H1 (cell line): ENCODE measurements around the gene OSBPL6. TPM values are rescaled to one million over a fixed set of nuclear protein-coding genes. Genes with fewer than 3 reads are reported as not detected.

ENCODE experiments used
- CTCF ChIA-PET: fragments of 300-600 bp; sonication (Branson Sonifier 250); formaldehyde crosslinking; loops from one replicate; lab custom pipeline; 2021; ENCODE audit not compliant: partially characterized antibody; lab: Charles Lee
- POLR2A ChIA-PET: fragments of 300-600 bp; sonication (Branson Sonifier 250); formaldehyde crosslinking; loops from one replicate; lab custom pipeline; 2021; ENCODE audit warnings: inconsistent platforms; ENCODE audit not compliant: partially characterized antibody; lab: Charles Lee
- DNase-seq, 2 experiments: peaks; one replicate each; pipeline versions ENCODE4 v3.0.0 to v3.0.0-alpha.2; 2010 to 2022; ENCODE audit warnings: low spot score in 2 of 2, low read depth in 1 of 2, mixed read lengths in 1 of 2
- FAIRE-seq: peaks from 2 replicates; lab custom pipeline; 2011; peaks lifted over from hg19 to GRCh38; lab: Jason Lieb, UNC
- H2AFZ ChIP-seq: 2 replicates; pipeline ENCODE4 v1.8.1; 2012; ENCODE audit warnings: low read length, inconsistent platforms
- H2AK5ac ChIP-seq: 2 replicates; pipeline ENCODE4 v1.6.1; 2013; ENCODE audit warnings: low read depth, low read length
- H2BK120ac ChIP-seq: replicated peaks from 2 replicates; pipeline ENCODE3; 2013; ENCODE audit warnings: low read depth, low read length, inconsistent platforms
- H2BK12ac ChIP-seq: 2 replicates; pipeline ENCODE4 v1.6.1; 2013; ENCODE audit warnings: low read depth, low read length
- H2BK15ac ChIP-seq: 2 replicates; pipeline ENCODE4 v1.6.1; 2013; ENCODE audit warnings: low read length
- H2BK20ac ChIP-seq: 2 replicates; pipeline ENCODE4 v1.6.1; 2013; ENCODE audit warnings: low read length
- H2BK5ac ChIP-seq: 2 replicates; pipeline ENCODE4 v1.6.1; 2013; ENCODE audit warnings: low read depth, low read length
- H3K14ac ChIP-seq: 2 replicates; pipeline ENCODE4 v1.6.1; 2013; ENCODE audit warnings: inconsistent platforms; ENCODE audit not compliant: insufficient read length
- H3K18ac ChIP-seq: 2 replicates; pipeline ENCODE4 v1.6.1; 2013; ENCODE audit warnings: low read length; ENCODE audit errors: extremely low read depth
- H3K23ac ChIP-seq: 2 replicates; pipeline ENCODE4 v1.6.1; 2013; ENCODE audit warnings: inconsistent platforms; ENCODE audit not compliant: insufficient read length
- H3K23me2 ChIP-seq: 2 replicates; pipeline ENCODE4 v1.6.1; 2013; ENCODE audit warnings: low read depth, low read length
- H3K27ac ChIP-seq: 2 replicates; pipeline ENCODE4 v1.6.1; 2011; ENCODE audit warnings: low read depth, low read length, inconsistent platforms
- H3K27me3 ChIP-seq, 4 experiments: replicated peaks in 1 of 4; 1 replicate in 1 of 4; 2 replicates in 3 of 4; pipeline versions ENCODE4 v1.6.1 to v1.8.1; 2011 to 2013; ENCODE audit warnings: low read length in 3 of 4, mild to moderate bottlenecking in 3 of 4, inconsistent platforms in 2 of 4, mixed read lengths in 2 of 4, moderate library complexity in 1 of 4; ENCODE audit not compliant: control insufficient read depth in 3 of 4, insufficient read depth in 3 of 4; ENCODE audit errors: extremely low read depth in 1 of 4
- H3K36me3 ChIP-seq, 4 experiments: 2 replicates each; pipeline versions ENCODE4 v1.6.1 to v1.8.1; 2011 to 2013; ENCODE audit warnings: mild to moderate bottlenecking in 4 of 4, low read length in 3 of 4, moderate library complexity in 2 of 4, control low read depth in 1 of 4, inconsistent platforms in 1 of 4; ENCODE audit not compliant: insufficient read depth in 4 of 4, control insufficient read depth in 2 of 4
- H3K4ac ChIP-seq: replicated peaks from 2 replicates; pipeline ENCODE3; 2013; ENCODE audit warnings: low read length, low read depth, mixed read lengths, inconsistent platforms; ENCODE audit not compliant: insufficient read length
- H3K4me1 ChIP-seq, 4 experiments: replicated peaks in 1 of 4; 1 replicate in 1 of 4; 2 replicates in 3 of 4; pipeline versions ENCODE4 v1.6.1 to v1.8.1; 2011 to 2013; ENCODE audit warnings: low read length in 3 of 4, inconsistent platforms in 2 of 4, mixed read lengths in 1 of 4; ENCODE audit not compliant: insufficient read depth in 4 of 4, control insufficient read depth in 3 of 4
- H3K4me2 ChIP-seq, 2 experiments: 2 replicates each; pipeline versions ENCODE4 v1.6.1 to v1.8.1; 2011 to 2013; ENCODE audit warnings: low read depth in 2 of 2, low read length in 2 of 2, control low read depth in 1 of 2, inconsistent platforms in 1 of 2, mild to moderate bottlenecking in 1 of 2; ENCODE audit not compliant: insufficient read depth in 1 of 2
- H3K4me3 ChIP-seq, 4 experiments: fragments of 200-600, 300-600 bp in 1 of 4; sonication (generic), shearing (Covaris generic), sonication (Bioruptor Twin) in 1 of 4; 2 replicates each; pipeline versions ENCODE4 v1.5.1 to v1.8.1; 2011 to 2016; ENCODE audit warnings: low read length in 4 of 4, low read depth in 3 of 4, control low read depth in 2 of 4, inconsistent platforms in 2 of 4, mild to moderate bottlenecking in 2 of 4, mixed read lengths in 1 of 4, moderate library complexity in 1 of 4; ENCODE audit not compliant: insufficient read depth in 2 of 4; ENCODE audit errors: extremely low read depth in 1 of 4
- H3K56ac ChIP-seq: replicated peaks from 2 replicates; pipeline ENCODE3; 2013; ENCODE audit warnings: low read depth, mild to moderate bottlenecking, mixed read lengths, low read length, inconsistent platforms; ENCODE audit not compliant: insufficient read length
- H3K79me1 ChIP-seq: 2 replicates; pipeline ENCODE4 v1.6.1; 2013; ENCODE audit warnings: low read depth, low read length, control low read depth
- H3K79me2 ChIP-seq, 2 experiments: 2 replicates each; pipeline versions ENCODE4 v1.6.1 to v1.8.1; 2012 to 2013; ENCODE audit warnings: low read length in 2 of 2, mild to moderate bottlenecking in 2 of 2, inconsistent platforms in 1 of 2; ENCODE audit not compliant: insufficient read depth in 2 of 2, control insufficient read depth in 1 of 2
- H3K9ac ChIP-seq, 4 experiments: replicated peaks in 1 of 4; 1 replicate in 1 of 4; 2 replicates in 3 of 4; pipeline versions ENCODE4 v1.6.1 to v1.8.1; 2011 to 2013; ENCODE audit warnings: low read depth in 3 of 4, low read length in 3 of 4, control low read depth in 2 of 4, mild to moderate bottlenecking in 2 of 4, moderate library complexity in 2 of 4, inconsistent platforms in 1 of 4; ENCODE audit errors: extremely low read depth in 1 of 4
- H3K9me3 ChIP-seq, 2 experiments: 2 replicates each; pipeline versions ENCODE4 v1.6.1 to v1.8.1; 2012 to 2013; ENCODE audit warnings: mild to moderate bottlenecking in 2 of 2, moderate library complexity in 2 of 2, control low read depth in 1 of 2, inconsistent platforms in 1 of 2, low read depth in 1 of 2, low read length in 1 of 2, mixed read lengths in 1 of 2; ENCODE audit not compliant: insufficient read depth in 2 of 2
- H4K20me1 ChIP-seq, 2 experiments: replicated peaks in 1 of 2; 2 replicates each; pipeline versions ENCODE3 to v1.8.1; 2011 to 2013; ENCODE audit warnings: inconsistent platforms in 2 of 2, low read length in 2 of 2, mild to moderate bottlenecking in 1 of 2; ENCODE audit not compliant: insufficient read depth in 2 of 2, control insufficient read depth in 1 of 2
- H4K5ac ChIP-seq: 2 replicates; pipeline ENCODE4 v1.6.1; 2013; ENCODE audit warnings: low read length, low read depth, mixed read lengths, inconsistent platforms; ENCODE audit not compliant: insufficient read length
- H4K8ac ChIP-seq: 2 replicates; pipeline ENCODE4 v1.8.0; 2013; ENCODE audit warnings: mild to moderate bottlenecking, moderate library complexity, low read length, inconsistent platforms; ENCODE audit not compliant: insufficient read depth; ENCODE audit errors: extremely low read depth
- H4K91ac ChIP-seq: replicated peaks from 2 replicates; pipeline ENCODE3; 2013; ENCODE audit warnings: low read length, mixed read lengths, inconsistent platforms; ENCODE audit not compliant: insufficient read length
- FOSL1 ChIP-seq: IDR thresholded peaks from 2 replicates; pipeline ENCODE4 v1.6.1; 2011; ENCODE audit warnings: mild to moderate bottlenecking, low read depth, low read length, moderate library complexity; ENCODE audit not compliant: insufficient read depth
- MAFK ChIP-seq: IDR thresholded peaks from 2 replicates; pipeline ENCODE4 v1.6.1; 2012; ENCODE audit warnings: low read depth, mild to moderate bottlenecking, improper control_type of control experiment, low read length
- SP4 ChIP-seq: IDR thresholded peaks from 2 replicates; pipeline ENCODE4 v1.6.1; 2012; ENCODE audit warnings: low read length, inconsistent platforms
- TBP ChIP-seq: IDR thresholded peaks from 2 replicates; pipeline ENCODE4 v1.6.1; 2011; ENCODE audit warnings: low read depth, low read length, improper control_type of control experiment
- WGBS, 2 experiments: shearing (Covaris generic) in 1 of 2; methylation state at CpG; one replicate each; pipeline versions ENCODE4 v1.1.6 to v1.1.7; 2013 to 2015; ENCODE audit warnings: low lambda C conversion rate in 2 of 2, mixed read lengths in 2 of 2, inconsistent platforms in 1 of 2, low coverage in 1 of 2, missing lambda C conversion rate in 1 of 2; ENCODE audit not compliant: insufficient replicate concordance in 2 of 2, insufficient coverage in 1 of 2, insufficient read length in 1 of 2; ENCODE audit errors: extremely low coverage in 1 of 2, missing lambda C conversion rate in 1 of 2; 5-methylcytosine and 5-hydroxymethylcytosine counted together
- polyA plus RNA-seq, 7 experiments: library from polyadenylated mRNA; depleted of rRNA in 3 of 7; stranded (reverse) in 5 of 7; unstranded in 2 of 7; fragments of >200 nt in 5 of 7; fragments of 200-250 nt in 2 of 7; gene quantifications; 1 replicate in 5 of 7; 2 replicates in 1 of 7; 4 replicates in 1 of 7; pipeline versions ENCODE4 v1.2.1 to v1.2.3, GENCODE V29; 2011 to 2013; ENCODE audit warnings: missing spikeins in 2 of 7, mixed read lengths in 2 of 7
- total RNA-seq: library from RNA; stranded (reverse); fragmentation: NEBNext Ultra II Directional; extraction: Animal tissue kit (Norgen Biotek cat#: 25700); gene quantifications from 2 replicates; pipeline ENCODE4 v1.2.1, GENCODE V29; 2021

Gene OSBPL6
- total and polyA plus RNA-seq, 2 of the 8 experiments (the other 6 are each of a cell fraction or from before 2014, with no cell fraction given): 1.7 to 5.6 TPM

GRCh38 chr2:178361588-178361987 lies 167.3 kb downstream of the OSBPL6 start:
- Histone ChIP-seq H2BK20ac (no peak overlapping the region), H3K4me3 (no peak overlapping the region), H3K79me1 (no peaks in the 10 kb centered on the region), H4K8ac (no peak overlapping the region), H3K18ac (no peak overlapping the region), H3K27me3 (no peaks in the 10 kb centered on the region), H3K4ac (no peak overlapping the region), H3K9ac (no peak overlapping the region), H3K23ac (no peak overlapping the region), H4K5ac (no peak overlapping the region), H4K91ac (no peak overlapping the region), H2AFZ (no peak overlapping the region), H2BK5ac (no peak overlapping the region), H3K79me2 (no peaks in the 10 kb centered on the region), H3K27ac (no peak overlapping the region), H3K14ac (no peak overlapping the region), H2BK15ac (no peak overlapping the region), H3K36me3 (no peaks in the 10 kb centered on the region), H2AK5ac (no peak overlapping the region), H4K20me1 (no peaks in the 10 kb centered on the region), H2BK12ac (no peak overlapping the region), H3K23me2 (peaks cover 1% of the 10 kb centered on the region; the same call in 1 of the 2 replicates), H3K9me3 (no peaks in the 10 kb centered on the region), H3K4me2 (no peak overlapping the region), H3K56ac (no peak overlapping the region), H3K4me1 (no peaks in the 10 kb centered on the region), H2BK120ac (no peak overlapping the region)
- WGBS, 2 experiments: 73% methylated on average over 4 of the region's 4 CpGs; no CpG with 5 or more reads in 1 of the 2 experiments
- DNase-seq (no peak), FAIRE-seq (no peak)
- POLR2A ChIA-PET: no interaction called here
- CTCF ChIA-PET: no interaction called here
- TF ChIP-seq MAFK (no peak), FOSL1 (no peak), SP4 (no peak), TBP (no peak)
